Stimulated activated CD4-positive, alpha-beta T cell treated with anti-CD3 and anti-CD28 coated beads, Interleukin-2, amount 100 ng/mL, for 24 hours (primary cell): ENCODE results near the gene PARD3B.

Source experiments
- DNase-seq, 2 donors: peaks; one replicate each; pipeline ENCODE4 v3.0.0-alpha.2; 2020

PARD3B gene

DNA sequence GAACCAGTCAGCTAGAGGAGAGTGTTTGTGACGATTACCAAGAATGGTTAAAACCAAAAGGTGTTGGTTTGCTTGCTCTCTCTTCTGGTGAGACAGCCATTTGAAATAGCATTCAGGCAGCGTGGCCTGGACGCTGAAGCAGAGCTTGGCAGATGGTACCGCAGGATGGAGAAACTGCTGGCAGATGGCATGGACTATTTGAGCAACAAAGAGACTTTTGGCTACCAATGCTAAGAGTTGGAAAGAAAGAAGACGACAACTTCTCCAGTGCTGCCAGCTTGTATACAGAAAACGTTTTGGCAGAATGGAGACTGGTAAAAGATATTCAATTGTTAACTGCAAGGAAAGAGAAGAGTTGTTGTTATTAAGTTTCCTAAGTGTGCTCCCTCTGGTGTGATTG, 315.0 kb downstream of the PARD3B start:
- DNase-seq = no peak

DNA sequence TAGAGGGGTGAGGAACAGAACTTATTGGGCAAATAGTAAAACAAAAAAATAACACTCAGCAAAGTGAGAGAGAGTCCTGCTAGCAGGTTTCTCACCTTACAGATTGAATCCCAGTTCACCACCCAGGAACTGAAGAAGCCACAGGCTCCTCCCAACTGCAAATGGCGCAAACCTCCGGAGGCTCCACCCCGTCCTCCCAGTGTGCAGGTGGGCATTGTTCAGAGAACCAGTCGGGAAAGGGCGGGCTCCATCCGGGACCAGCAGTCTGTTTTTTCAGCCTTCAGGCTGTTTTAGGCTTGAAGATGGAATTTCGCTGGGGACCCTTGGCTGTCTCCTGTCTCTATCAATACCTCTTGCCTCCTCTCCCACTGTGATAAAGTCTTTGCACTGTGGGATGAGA, 317.5 kb downstream of the PARD3B start:
- DNase-seq = no peak

- DNase-seq = no peak
Observed at GRCh38 chr2:204863336-204863735, 318.1 kb downstream of the PARD3B start.

DNA sequence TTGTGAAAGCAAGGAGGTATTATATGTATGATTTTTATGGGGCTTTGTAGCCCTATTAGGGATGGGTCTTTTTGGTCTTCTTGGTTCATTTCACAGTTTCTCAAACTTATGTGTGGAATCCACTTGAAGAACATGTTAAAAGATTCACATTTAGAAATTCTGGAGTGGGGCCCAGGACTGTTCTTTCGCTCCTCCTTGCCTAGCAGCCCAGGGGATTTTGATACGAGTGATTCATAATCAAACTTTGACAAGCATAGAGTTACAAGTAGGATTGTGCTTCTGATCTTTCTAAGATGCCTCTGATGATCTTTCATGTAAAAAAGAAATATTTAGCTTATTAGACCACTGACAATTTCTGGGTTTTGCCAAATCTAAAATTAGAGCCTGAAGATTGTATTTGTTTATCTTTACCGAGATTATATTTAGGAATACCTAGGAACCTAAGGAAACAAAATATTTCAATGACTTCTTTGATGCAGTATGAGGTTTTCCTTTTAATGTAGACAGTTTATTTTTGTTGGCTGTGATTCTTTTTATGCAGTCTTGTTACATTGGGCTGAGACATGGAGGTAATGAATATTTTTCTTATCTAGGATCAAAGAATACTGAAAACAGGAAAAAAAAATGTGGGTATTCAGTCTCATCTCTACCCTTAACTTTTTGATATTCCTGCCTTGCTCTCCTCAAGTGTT, 324.0 kb downstream of the PARD3B start:
- DNase-seq = no peak

DNA sequence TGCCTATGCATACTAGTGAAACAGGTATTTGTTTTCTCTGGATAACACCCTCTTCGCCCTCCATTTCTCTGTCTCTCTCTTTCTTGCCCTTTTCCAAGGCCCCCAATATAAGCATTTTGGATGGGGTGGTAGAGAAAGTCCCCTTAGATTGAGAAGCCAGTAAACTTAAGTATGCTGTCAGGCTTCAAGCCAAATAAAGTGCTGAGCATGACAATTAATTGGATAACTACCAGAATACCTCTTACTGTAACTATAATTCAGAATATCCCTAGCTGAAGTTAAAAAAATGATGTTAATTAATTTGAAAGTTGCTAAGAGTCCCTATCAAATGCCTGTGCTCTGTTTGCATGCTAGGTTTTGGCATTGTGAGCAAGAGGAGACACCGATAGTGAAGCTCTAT, 324.8 kb downstream of the PARD3B start:
- DNase-seq = no peak

GRCh38 chr2:204871231-204871953, 326.1 kb downstream of the PARD3B start:
- no peak for DNase-seq

GRCh38 chr2:204876311-204876710, 331.0 kb downstream of the PARD3B start:
- no peak for DNase-seq

GRCh38 chr2:204877691-204878090, 332.4 kb downstream of the PARD3B start:
- DNase-seq = no peak

DNA sequence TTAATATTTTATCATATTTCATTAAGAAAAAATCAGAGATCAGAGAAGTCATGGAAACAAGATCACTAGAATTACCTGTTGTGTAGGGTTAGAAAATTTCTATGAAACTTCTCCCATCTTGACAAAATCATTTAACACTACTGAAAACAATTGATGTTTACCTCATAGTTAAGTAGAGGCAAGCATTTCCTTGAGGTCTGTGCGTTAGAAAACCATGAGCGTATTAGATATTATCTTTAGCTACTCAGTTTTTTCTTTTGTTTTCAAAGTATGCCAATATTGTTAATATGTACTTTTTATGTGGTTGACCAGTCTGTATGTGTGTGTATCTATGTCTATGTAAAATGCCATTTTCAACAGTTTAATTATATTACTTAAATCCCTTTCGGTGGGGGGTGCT, 335.7 kb downstream of the PARD3B start:
- DNase-seq = no peak

DNA sequence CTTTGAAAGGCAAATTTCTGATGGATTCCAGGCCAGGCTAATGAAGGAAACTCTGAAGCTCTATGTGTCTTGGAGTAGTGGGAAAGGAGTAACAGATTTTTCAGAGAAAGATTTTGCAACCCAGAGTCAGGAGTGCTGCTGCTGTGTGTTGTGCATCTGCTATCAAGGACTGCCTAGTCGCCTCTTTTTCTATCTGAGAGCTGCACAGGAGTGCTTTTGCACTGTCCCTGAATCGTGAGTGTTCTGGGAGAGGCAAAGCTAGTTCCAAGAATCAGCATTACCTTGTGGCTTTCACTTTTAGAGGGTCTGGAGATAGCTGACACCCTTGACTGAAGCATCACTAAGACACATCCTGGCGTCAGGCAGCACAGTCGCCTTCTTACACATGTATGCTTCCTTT, 336.4 kb downstream of the PARD3B start:
- DNase-seq = peak in 1 of 2 donors; percentile 4

DNA sequence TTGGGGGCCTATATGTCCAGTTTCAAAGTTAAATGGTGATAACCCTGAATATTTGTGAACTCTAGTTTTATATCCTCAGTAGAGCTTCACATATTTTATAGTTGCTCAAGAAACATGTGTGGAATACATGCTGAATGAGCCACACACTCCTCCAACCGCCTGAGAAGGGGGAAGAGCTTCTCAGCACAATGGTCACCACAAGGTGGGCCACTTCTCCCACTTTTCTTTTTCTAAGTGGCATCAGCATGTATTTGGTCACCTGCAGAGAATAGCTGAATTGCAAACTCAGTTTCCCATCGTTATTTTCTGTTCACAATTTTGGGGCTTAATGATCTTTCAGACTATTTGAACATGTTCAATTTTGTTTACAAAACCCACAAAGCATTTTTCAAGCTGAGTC, 340.5 kb downstream of the PARD3B start:
- DNase-seq = no peak

GRCh38 chr2:204886713-204887112, 341.4 kb downstream of the PARD3B start:
- no peak for DNase-seq

- no peak for DNase-seq
Observed at GRCh38 chr2:204888222-204888621, 342.9 kb downstream of the PARD3B start.

DNA sequence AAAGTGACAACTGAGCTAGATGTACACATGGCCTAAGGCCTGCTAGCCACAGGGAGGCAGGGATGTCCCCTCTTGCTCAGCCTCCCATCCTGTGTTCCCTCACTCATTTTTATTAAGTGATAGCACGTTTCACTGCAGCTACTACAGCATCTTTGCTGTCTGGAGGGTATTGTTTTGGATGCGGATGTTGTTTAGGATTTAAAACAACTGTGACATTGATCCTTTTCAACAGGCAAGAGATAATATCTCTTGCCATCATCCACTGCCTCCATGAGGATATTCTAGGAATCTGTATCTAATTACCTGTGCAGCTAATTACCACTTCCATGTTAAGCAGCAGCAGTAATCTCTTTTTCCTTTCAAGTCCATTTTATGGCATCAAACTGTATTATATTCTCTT, 345.4 kb downstream of the PARD3B start:
- DNase-seq = no peak

DNA sequence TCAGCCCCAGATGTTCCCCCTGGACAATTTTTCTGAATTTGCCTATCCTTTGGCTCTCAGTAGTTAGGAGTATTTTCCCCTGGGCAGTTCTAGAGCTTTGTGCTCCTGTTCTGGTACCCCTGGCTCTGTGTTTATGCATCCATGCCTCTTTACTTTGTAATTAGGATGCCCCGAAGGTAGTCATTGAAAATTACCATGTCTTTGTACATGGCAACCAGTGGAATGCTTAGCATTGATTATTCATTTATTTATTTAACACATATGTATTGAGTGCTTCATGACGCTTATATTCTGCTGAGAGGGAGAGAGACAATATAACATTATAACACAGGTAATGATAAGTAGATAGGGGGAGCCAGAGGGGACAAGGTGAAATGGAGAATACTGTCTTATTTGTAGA, 346.5 kb downstream of the PARD3B start:
- no peak for DNase-seq

- no peak for DNase-seq
Observed at GRCh38 chr2:204892506-204893255, 347.4 kb downstream of the PARD3B start.

- DNase-seq = no peak
Observed at GRCh38 chr2:204896146-204896545, 350.9 kb downstream of the PARD3B start.

- DNase-seq = no peak
Observed at GRCh38 chr2:204897561-204897960, 352.3 kb downstream of the PARD3B start.

- no peak for DNase-seq
Observed at GRCh38 chr2:204898928-204899640, 353.8 kb downstream of the PARD3B start.

DNA sequence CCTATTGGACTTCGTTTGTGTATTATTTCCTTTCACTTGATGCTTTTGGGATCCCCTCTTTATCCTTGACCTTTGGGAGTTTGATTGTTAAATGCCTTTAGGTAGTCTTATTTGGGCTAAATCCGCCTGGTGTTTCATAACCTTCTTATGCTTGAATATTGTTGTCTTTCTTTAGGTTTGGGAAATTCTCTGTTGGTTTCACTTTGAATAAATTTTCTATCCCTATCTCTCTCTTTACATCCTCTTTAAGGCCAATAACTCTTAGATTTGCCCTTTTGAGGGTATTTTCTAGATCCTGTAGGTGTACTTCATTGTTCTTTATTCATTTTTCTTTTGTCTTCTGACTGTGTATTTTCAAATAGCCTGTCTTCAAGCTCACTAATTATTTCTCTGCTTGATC, 354.7 kb downstream of the PARD3B start:
- DNase-seq = no peak

GRCh38 chr2:204900487-204900886, 355.2 kb downstream of the PARD3B start:
- no peak for DNase-seq

GRCh38 chr2:204900910-204901309, 355.6 kb downstream of the PARD3B start:
- no peak for DNase-seq

DNA sequence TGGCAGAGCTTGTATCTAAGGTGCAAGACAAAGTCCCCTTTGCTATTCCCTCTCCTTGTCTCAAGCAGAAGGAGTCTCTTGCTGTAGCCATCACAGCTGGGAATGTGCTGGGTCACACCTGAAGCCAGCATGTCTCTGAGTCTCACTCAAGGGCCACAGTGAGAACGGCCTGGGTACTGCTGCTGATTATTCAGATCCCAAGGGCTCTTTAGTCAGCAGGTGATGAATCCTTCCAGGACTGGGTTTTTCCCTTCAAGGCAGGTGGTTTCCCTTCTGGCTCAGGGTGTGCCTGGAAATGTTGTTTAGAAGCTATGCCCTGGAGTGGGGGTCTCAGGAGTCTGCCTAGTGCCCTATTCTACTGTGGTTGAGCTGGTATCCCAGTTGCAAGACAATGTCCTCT, 356.3 kb downstream of the PARD3B start:
- DNase-seq = no peak
